ENCODE data around the gene FAM20B.

DNA sequence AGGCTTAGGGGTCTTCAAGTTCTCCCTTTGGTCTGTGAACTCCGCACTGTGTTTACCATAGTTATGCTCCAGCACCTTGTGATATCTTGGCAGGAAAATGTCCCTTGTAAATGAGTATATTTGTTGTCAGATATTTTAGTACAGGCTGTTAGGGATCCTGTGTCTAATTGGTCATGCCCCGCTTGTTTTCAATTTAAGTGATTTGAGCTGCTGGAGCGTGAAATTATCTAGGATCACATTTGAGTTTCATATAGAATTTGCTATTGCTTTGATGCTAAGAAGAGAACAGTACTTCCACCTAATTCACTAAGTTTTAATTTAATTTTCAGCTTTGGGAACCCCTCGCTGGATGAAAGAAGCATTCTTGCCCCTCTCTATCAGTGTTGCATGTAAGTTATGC lies 40.8 kb downstream of the FAM20B start:
- TF ChIP-seq POLR2AphosphoS5 (IDR thresholded peaks at IDR 0.05; ENCODE audit: low read depth, low read length): no peak
- TF ChIP-seq, protein P1, sequence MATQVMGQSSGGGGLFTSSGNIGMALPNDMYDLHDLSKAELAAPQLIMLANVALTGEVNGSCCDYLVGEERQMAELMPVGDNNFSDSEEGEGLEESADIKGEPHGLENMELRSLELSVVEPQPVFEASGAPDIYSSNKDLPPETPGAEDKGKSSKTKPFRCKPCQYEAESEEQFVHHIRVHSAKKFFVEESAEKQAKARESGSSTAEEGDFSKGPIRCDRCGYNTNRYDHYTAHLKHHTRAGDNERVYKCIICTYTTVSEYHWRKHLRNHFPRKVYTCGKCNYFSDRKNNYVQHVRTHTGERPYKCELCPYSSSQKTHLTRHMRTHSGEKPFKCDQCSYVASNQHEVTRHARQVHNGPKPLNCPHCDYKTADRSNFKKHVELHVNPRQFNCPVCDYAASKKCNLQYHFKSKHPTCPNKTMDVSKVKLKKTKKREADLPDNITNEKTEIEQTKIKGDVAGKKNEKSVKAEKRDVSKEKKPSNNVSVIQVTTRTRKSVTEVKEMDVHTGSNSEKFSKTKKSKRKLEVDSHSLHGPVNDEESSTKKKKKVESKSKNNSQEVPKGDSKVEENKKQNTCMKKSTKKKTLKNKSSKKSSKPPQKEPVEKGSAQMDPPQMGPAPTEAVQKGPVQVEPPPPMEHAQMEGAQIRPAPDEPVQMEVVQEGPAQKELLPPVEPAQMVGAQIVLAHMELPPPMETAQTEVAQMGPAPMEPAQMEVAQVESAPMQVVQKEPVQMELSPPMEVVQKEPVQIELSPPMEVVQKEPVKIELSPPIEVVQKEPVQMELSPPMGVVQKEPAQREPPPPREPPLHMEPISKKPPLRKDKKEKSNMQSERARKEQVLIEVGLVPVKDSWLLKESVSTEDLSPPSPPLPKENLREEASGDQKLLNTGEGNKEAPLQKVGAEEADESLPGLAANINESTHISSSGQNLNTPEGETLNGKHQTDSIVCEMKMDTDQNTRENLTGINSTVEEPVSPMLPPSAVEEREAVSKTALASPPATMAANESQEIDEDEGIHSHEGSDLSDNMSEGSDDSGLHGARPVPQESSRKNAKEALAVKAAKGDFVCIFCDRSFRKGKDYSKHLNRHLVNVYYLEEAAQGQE (IDR thresholded peaks at IDR 0.05; ENCODE audit: insufficient read depth in 1 of 2, low read depth in 2 of 2, low read length in 2 of 2): no peak
- TF ChIP-seq TAF1 (IDR thresholded peaks at IDR 0.05; ENCODE audit: borderline replicate concordance, insufficient read depth, low read length): no peak
- TF ChIP-seq SIN3A (IDR thresholded peaks at IDR 0.05; ENCODE audit: borderline replicate concordance, insufficient read depth, low read length): no peak
